GM21528 (cell line): Measurements from ENCODE around the gene SUSD1.
"Not testable (repeated sequence)": the region's sequence is repeated elsewhere in the genome, so short reads cannot be mapped to it uniquely, and the experiment has no call there.

Source experiments
- ATAC-seq: cut with Tn5 transposase; IDR thresholded peaks from one replicate; pipeline ENCODE4 v1.9.1; 2021; ENCODE audit warnings: mild to moderate bottlenecking, moderate library complexity; ENCODE audit not compliant: unreplicated experiment, low FRiP score

SUSD1 gene

GRCh38 chr9:112133806-112134205, 41.3 kb downstream of the SUSD1 start:
- not testable (repeated sequence) for ATAC-seq

- no peak for ATAC-seq
These were observed 42.7 kb downstream of the SUSD1 start for GRCh38 chr9:112132356-112132755.

GRCh38 chr9:112130997-112131396, 44.1 kb downstream of the SUSD1 start:
- no peak for ATAC-seq

GRCh38 chr9:112130347-112130746, 44.8 kb downstream of the SUSD1 start:
- ATAC-seq: no peak

- ATAC-seq: no peak
These were observed 45.9 kb downstream of the SUSD1 start for GRCh38 chr9:112129246-112129645.

GRCh38 chr9:112128399-112128798, 46.7 kb downstream of the SUSD1 start:
- ATAC-seq: not testable (repeated sequence)

GRCh38 chr9:112127281-112127680, 47.8 kb downstream of the SUSD1 start:
- ATAC-seq: no peak

GRCh38 chr9:112125951-112126388, 49.1 kb downstream of the SUSD1 start:
- no peak for ATAC-seq

- ATAC-seq: no peak
These were observed 50.9 kb downstream of the SUSD1 start for GRCh38 chr9:112124156-112124555.

- no peak for ATAC-seq
These were observed 53.5 kb downstream of the SUSD1 start for GRCh38 chr9:112121633-112122032.

GRCh38 chr9:112120439-112120925, 54.6 kb downstream of the SUSD1 start:
- ATAC-seq: no peak

- no peak for ATAC-seq
These were observed 55.1 kb downstream of the SUSD1 start for GRCh38 chr9:112120030-112120341.

GRCh38 chr9:112119225-112120029, 55.7 kb downstream of the SUSD1 start:
- ATAC-seq: no peak

GRCh38 chr9:112118009-112118408, 57.1 kb downstream of the SUSD1 start:
- ATAC-seq: no peak

GRCh38 chr9:112115970-112116753, 58.9 kb downstream of the SUSD1 start:
- no peak for ATAC-seq

GRCh38 chr9:112115109-112115508, 60.0 kb downstream of the SUSD1 start:
- ATAC-seq: no peak

GRCh38 chr9:112112941-112113681, 62.0 kb downstream of the SUSD1 start:
- ATAC-seq: no peak

- ATAC-seq: no peak
These were observed 62.6 kb downstream of the SUSD1 start for GRCh38 chr9:112112519-112112918.

GRCh38 chr9:112111461-112111860, 63.6 kb downstream of the SUSD1 start:
- ATAC-seq: no peak

GRCh38 chr9:112110777-112111113, 64.4 kb downstream of the SUSD1 start:
- no peak for ATAC-seq
